HepG2 (cell line): Measurements from ENCODE around the gene PHYH. TPM values are rescaled to one million over a fixed set of nuclear protein-coding genes. Genes with fewer than 3 reads are reported as not detected.

ENCODE experiments used
- AHDC1 ChIP-seq: sonication (generic); formaldehyde crosslinking; IDR thresholded peaks from 2 replicates; pipeline ENCODE4 v1.5.1; 2020; ENCODE audit warnings: mild to moderate bottlenecking, missing genetic modification reagents, borderline replicate concordance
- ATF7-NPFF ChIP-seq: sonication (generic); formaldehyde crosslinking; IDR thresholded peaks from 2 replicates; pipeline ENCODE4 v1.8.1; 2023; ENCODE audit warnings: mild to moderate bottlenecking, low read depth, missing genetic modification reagents, moderate library complexity
- BRF2 ChIP-seq: sonication (generic); formaldehyde crosslinking; IDR thresholded peaks from 2 replicates; pipeline ENCODE4 v1.8.1; 2022; ENCODE audit warnings: mild to moderate bottlenecking, missing genetic modification reagents
- FOSL2 ChIP-seq: sonication (generic); formaldehyde crosslinking; IDR thresholded peaks from 2 replicates; pipeline ENCODE4 v1.4.0; 2020; ENCODE audit warnings: missing genetic modification reagents
- HNRNPLL ChIP-seq: fragments of 200-400 bp; formaldehyde crosslinking; IDR thresholded peaks from 2 replicates; pipeline ENCODE4 v1.6.1; 2017; ENCODE audit warnings: mild to moderate bottlenecking, low read depth, low read length; ENCODE audit not compliant: poor library complexity, severe bottlenecking
- KAT2B ChIP-seq: fragments of 150-350 bp; IDR thresholded peaks from 2 replicates; pipeline ENCODE4 v1.6.1; 2014; ENCODE audit warnings: low read depth, low read length, borderline replicate concordance
- MAFF ChIP-seq: IDR thresholded peaks from 2 replicates; pipeline ENCODE4 v1.6.1; 2011; ENCODE audit warnings: low read depth, low read length, improper control_type of control experiment
- MED1 ChIP-seq: sonication (generic); formaldehyde crosslinking; IDR thresholded peaks from 2 replicates; pipeline ENCODE4 v1.4.0; 2020; ENCODE audit warnings: missing genetic modification reagents
- ZBTB1 ChIP-seq: sonication (generic); formaldehyde crosslinking; IDR thresholded peaks from 2 replicates; pipeline ENCODE4 v1.4.0; 2020; ENCODE audit warnings: missing genetic modification reagents, borderline replicate concordance
- ZBTB10 ChIP-seq: sonication (generic); formaldehyde crosslinking; IDR thresholded peaks from 2 replicates; pipeline ENCODE4 v1.4.0; 2020; ENCODE audit warnings: missing genetic modification reagents, borderline replicate concordance
- ZBTB26 ChIP-seq: IDR thresholded peaks from 2 replicates; pipeline ENCODE4 v1.6.1; 2016; ENCODE audit warnings: missing compliant biosample characterization, missing genetic modification reagents, borderline replicate concordance
- ZBTB49 ChIP-seq: sonication (generic); formaldehyde crosslinking; IDR thresholded peaks from 2 replicates; pipeline ENCODE4 v1.4.0; 2020; ENCODE audit warnings: missing genetic modification reagents, borderline replicate concordance
- polyA plus RNA-seq, 8 experiments: library from polyadenylated mRNA; depleted of rRNA in 3 of 8; stranded (reverse) in 7 of 8; unstranded in 1 of 8; fragments of >200 nt; fragmentation: Illumina TruSeq in 4 of 8; extraction: Trizol in 4 of 8; gene quantifications; 2 replicates each; pipeline versions ENCODE4 v1.2.1 to v1.2.3, GENCODE V29; 2011 to 2016; ENCODE audit warnings: low read depth in 4 of 8, missing spikeins in 1 of 8, mixed read lengths in 1 of 8; ENCODE audit not compliant: insufficient read depth in 1 of 8
- total RNA-seq, 5 experiments: library from RNA; depleted of rRNA; stranded (reverse); fragments of >200 nt; fragmentation: Illumina TruSeq; extraction: Trizol; gene quantifications; 2 replicates each; pipeline ENCODE4 v1.2.3, GENCODE V29; 2016; ENCODE audit warnings: low read depth in 1 of 5
- TF ChIP-seq, protein P1 (sequence below): IDR thresholded peaks from 2 replicates; pipeline ENCODE4 v1.6.1; 2016; ENCODE audit warnings: low read depth, borderline replicate concordance

Gene PHYH
- total and polyA plus RNA-seq, 2 of the 13 experiments (the other 11 are each of a cell fraction or from before 2014, with no cell fraction given), result 27.2 to 34.5 TPM

- TF ChIP-seq ZBTB10 (CRISPR knock-in tag) (no peak), AHDC1 (peak; percentile 20; the same call in 1 of the 2 replicates), ZBTB49 (no peak), MED1 (peak; percentile 68), BRF2 (CRISPR knock-in tag) (0 out of 2 replicates have a peak, but pooled peaks have one; percentile 32), HNRNPLL (no peak), ATF7-NPFF (CRISPR knock-in tag) (no peak), ZBTB26 (CRISPR knock-in tag) (no peak), KAT2B (no peak), ZBTB1 (CRISPR knock-in tag) (no peak), FOSL2 (no peak), MAFF (no peak)
- TF ChIP-seq, protein P1, sequence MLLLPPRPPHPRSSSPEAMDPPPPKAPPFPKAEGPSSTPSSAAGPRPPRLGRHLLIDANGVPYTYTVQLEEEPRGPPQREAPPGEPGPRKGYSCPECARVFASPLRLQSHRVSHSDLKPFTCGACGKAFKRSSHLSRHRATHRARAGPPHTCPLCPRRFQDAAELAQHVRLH (CRISPR knock-in tag), result no peak
These were observed 7.8 kb downstream of the PHYH start (continued) for GRCh38 chr10:13291821-13292773.
